ENCODE measurements around the gene FIBCD1.

- TF ChIP-seq EZH2phosphoT487 (IDR thresholded peaks at IDR 0.05; ENCODE audit: borderline replicate concordance, low read depth, low read length) (no peak), CTCF (conservative IDR thresholded peaks at IDR 0.05; ENCODE audit: low read length) (no peak)
Observed at GRCh38 chr9:130949188-130950038, 10.4 kb upstream of the FIBCD1 start.

Data from OCI-LY7 (cell line).